Upper lobe of right lung (tissue), 1 donor: Measurements from ENCODE around the gene COPZ1. TPM values are rescaled to one million over a fixed set of nuclear protein-coding genes. Genes with fewer than 3 reads are reported as not detected.
A peak's percentile ranks its signal among the peaks of the same experiment; 100 is the strongest.

Experiments
- ATAC-seq: fragments of 200-7000 bp; cut with Tn5 transposase; one replicate; pipeline ENCODE4 v1.9.1; 2020; ENCODE audit warnings: mild to moderate bottlenecking, moderate library complexity
- DNase-seq: peaks from one replicate; pipeline ENCODE4 v3.0.0-alpha.2; 2020
- H3K27ac ChIP-seq: fragments of 200-600 bp; one replicate; pipeline ENCODE4 v1.8.0; 2022
- H3K27me3 ChIP-seq: fragments of 200-600 bp; one replicate; pipeline ENCODE4 v1.8.0; 2022; ENCODE audit warnings: mild to moderate bottlenecking
- H3K36me3 ChIP-seq: fragments of 200-600 bp; one replicate; pipeline ENCODE4 v1.8.0; 2022
- H3K4me1 ChIP-seq: fragments of 200-600 bp; one replicate; pipeline ENCODE4 v1.8.0; 2022
- H3K4me3 ChIP-seq: fragments of 200-600 bp; one replicate; pipeline ENCODE4 v1.8.0; 2022; ENCODE audit warnings: mild to moderate bottlenecking
- H3K9me3 ChIP-seq: fragments of 200-600 bp; one replicate; pipeline ENCODE4 v1.8.0; 2022
- intact Hi-C: fragments of 100-400 bp; cut with DNase I; formaldehyde crosslinking; loops from one replicate; pipeline ENCODE4 v1.11.0; 2022
- long read RNA-seq: library from polyadenylated mRNA; unstranded; transcript quantifications from one replicate; pipeline ENCODE4 v2.0.0, GENCODE V29; 2021
- total RNA-seq: library from RNA; stranded (reverse); fragmentation: NEBNext Ultra II Directional; extraction: Animal tissue kit (Norgen Biotek cat#: 25700); gene quantifications from one replicate; pipeline ENCODE4 v1.2.1, GENCODE V29; 2021
- TF ChIP-seq, protein P1 (sequence below): fragments of 200-600 bp; IDR thresholded peaks from one replicate; pipeline ENCODE4 v1.8.0; 2022; ENCODE audit warnings: antibody characterized with exemption
- donor health status: DM: no; HTN: yes; CAD: no; lungs with severe emphysema.

COPZ1 gene, protein sequence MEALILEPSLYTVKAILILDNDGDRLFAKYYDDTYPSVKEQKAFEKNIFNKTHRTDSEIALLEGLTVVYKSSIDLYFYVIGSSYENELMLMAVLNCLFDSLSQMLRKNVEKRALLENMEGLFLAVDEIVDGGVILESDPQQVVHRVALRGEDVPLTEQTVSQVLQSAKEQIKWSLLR
- total RNA-seq = 125 TPM
- long read RNA-seq, transcript COPZ1-201 (9 exons, 1,897 nt) = major isoform, 84 of 96 reads
- long read RNA-seq, partial matches to known transcripts = 3 of 96 reads
- long read RNA-seq, other reads (novel, unspliced or antisense) = 6 of 96 reads

DNA sequence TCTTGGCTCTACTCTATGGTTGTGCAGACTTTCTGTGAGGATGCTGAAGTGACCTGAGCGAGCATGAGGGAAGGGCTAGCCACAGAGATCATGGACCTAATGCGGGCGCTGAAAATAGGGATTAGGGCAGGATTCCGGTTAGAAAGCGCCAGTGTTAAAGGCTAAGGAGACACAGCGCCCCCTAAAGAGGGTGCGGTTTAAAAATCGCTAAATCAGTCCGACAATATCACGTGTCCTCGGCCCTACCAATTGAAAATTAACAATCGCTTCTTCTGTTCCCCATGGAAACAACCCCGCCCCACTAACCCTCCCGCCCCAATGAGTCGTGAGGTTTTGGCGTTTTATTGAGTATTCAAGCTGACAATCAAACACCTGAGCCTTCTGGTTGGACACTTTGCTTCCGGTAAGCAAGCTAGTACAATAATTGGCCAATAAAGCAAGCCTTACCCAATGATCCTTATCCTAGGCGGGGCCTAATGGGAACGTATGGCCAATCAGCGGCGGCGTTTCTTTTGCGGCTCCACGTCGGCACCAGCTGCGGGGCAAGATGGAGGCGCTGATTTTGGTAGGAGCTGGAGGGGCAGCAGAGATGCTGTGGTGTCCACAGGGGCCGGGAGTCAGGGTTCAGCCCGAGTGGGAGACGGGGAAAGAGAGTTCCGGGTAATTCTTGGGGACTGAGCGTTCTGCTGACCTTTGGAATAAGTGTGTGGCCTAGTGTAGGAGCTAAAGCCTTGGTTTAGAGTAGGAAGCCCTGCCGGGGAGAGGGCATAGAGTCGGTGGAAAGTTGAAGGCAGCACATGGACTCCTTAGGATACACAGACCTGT, at the start of gene COPZ1:
Gene COPZ1, plus strand, starts transcription at position 515 of the 825 bp plus-strand sequence. Its CDS starts 33 bp downstream, at position 548.
- DNase-seq = peak; percentile 95
- TF ChIP-seq, protein P1, sequence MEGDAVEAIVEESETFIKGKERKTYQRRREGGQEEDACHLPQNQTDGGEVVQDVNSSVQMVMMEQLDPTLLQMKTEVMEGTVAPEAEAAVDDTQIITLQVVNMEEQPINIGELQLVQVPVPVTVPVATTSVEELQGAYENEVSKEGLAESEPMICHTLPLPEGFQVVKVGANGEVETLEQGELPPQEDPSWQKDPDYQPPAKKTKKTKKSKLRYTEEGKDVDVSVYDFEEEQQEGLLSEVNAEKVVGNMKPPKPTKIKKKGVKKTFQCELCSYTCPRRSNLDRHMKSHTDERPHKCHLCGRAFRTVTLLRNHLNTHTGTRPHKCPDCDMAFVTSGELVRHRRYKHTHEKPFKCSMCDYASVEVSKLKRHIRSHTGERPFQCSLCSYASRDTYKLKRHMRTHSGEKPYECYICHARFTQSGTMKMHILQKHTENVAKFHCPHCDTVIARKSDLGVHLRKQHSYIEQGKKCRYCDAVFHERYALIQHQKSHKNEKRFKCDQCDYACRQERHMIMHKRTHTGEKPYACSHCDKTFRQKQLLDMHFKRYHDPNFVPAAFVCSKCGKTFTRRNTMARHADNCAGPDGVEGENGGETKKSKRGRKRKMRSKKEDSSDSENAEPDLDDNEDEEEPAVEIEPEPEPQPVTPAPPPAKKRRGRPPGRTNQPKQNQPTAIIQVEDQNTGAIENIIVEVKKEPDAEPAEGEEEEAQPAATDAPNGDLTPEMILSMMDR = peak; percentile 76
- Histone ChIP-seq H3K36me3 (no peaks in the 10 kb centered on the region), H3K4me3 (peak within 1 kb of the TSS; percentile 93), H3K9me3 (no peaks in the 10 kb centered on the region), H3K27ac (peak within 1 kb of the TSS; percentile 93), H3K4me1 (peaks cover 27% of the 10 kb centered on the region), H3K27me3 (no peaks in the 10 kb centered on the region)
- intact Hi-C loops = no loop called here
- peak; percentile 98 for ATAC-seq

DNA sequence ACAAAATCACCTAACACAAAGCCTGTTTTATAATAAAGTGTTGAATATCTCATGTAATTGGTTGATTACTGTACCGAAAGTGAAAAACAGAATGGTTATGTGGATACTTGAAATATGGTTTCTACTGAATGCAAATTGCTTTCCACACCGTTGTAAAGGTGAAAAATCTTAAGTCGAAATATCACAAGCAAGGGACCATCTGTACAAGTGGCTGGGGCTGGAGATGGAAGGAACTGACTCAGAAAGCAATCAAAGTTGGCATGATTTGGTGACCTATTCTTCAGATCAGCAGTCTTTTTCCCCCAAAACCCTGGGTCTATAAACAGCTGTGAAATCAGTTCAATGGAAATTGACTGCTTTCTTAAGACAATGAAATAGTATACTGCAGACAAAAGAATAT, 48.6 kb upstream of the COPZ1 start:
- peaks cover 17% of the 10 kb centered on the region for H3K4me1 ChIP-seq
- no peak overlapping the region for H3K27ac ChIP-seq
- no peaks in the 10 kb centered on the region for H3K9me3 ChIP-seq
- TF ChIP-seq, protein P1 = no peak
- no peak for DNase-seq
- peaks cover 13% of the 10 kb centered on the region for H3K36me3 ChIP-seq
- ATAC-seq = no peak
- intact Hi-C loops = no loop called here
- no peak overlapping the region for H3K4me3 ChIP-seq
- H3K27me3 ChIP-seq = no peaks in the 10 kb centered on the region

DNA sequence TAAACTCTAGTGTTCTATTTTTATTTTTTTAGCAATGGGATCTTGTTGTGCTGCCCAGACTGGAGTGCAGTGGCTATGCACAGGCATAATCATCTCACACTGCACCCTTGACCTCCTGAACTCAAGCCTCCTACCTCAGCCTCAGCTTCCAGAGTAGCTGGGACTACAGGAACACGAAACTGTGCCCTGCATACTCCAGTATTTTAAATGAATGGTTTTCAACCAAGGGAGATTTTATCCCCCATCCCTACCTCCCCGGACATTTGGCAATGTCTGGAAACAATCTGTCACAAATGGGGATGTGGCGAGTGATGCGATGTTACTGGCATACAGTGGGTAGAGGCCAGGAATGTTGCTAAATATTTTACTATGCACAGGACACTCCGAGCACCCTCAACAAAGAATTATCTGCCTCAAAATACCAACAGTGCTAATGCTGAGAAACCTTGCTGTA, 47.1 kb upstream of the COPZ1 start:
- Histone ChIP-seq H3K36me3 (peaks cover 23% of the 10 kb centered on the region), H3K9me3 (no peaks in the 10 kb centered on the region), H3K4me3 (peak overlapping the region; percentile 95), H3K27me3 (no peaks in the 10 kb centered on the region), H3K4me1 (peaks cover 31% of the 10 kb centered on the region), H3K27ac (peak overlapping the region; percentile 98)
- ATAC-seq = no peak
- TF ChIP-seq, protein P1 = no peak
- DNase-seq = no peak
- intact Hi-C loops = no loop called here

DNA sequence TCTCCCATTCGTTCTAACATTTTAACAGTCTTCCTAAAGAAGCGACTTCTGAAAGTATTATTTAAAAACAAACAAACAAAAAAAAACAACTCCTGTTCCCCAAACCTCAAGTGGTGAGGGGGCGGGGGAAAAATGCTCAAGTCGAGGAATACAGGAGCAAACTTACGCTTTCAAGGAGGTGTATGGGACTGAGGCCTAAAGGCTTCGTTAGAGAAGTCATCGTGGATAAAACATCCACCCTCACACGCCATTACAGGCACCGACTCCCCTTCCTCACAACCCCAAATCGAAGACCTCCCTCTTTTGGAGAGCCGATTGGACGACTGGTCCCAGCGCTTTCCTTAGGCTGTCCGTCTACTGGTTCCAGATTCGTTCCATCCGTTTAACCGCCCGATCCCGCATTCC, 45.7 kb upstream of the COPZ1 start:
- no peaks in the 10 kb centered on the region for H3K27me3 ChIP-seq

DNA sequence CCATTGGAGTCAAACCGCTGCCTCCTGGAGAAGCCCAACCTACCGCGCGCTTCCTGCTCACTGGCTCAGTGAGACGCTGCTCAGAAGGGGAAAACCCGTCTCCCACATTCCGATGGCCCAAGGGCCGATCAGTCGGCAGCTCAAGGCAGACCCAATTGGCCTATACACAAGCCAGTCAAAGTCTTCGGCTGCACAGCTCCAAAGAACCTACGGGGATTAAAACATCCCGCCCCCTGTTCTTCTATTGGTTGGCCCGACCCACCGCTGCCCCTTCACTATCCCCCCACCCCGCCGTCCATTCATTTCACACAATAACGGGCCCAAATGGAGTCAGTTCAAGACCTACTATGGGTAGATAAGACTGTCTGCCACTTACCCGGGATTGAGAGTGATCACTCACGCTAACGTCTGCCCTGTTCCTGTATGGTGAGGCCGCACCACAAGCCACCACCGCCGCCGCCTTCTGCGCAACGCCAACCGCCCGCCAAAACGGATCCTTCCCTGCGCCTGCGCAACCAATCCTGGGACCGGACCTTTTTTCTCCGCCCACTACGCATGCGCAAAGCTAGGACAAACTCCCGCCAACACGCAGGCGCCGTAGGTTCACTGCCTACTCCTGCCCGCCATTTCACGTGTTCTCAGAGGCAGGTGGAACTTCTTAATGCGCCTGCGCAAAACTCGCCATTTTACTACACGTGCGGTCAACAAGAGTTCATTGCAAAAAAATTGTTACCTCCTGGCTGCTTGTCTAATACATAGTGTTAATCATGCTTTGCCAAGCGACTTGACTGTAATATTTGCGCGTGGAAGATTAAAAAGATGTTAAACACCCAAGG, 45.1 kb upstream of the COPZ1 start, which contains the start of gene CBX5:
Gene CBX5, minus strand, starts transcription at position 491 of the 836 bp plus-strand sequence. CDS start 22,472 bp downstream, outside the sequence.
- intact Hi-C loops = no loop called here
- TF ChIP-seq, protein P1 = no peak
- Histone ChIP-seq H3K4me1 (peaks cover 50% of the 10 kb centered on the region), H3K9me3 (no peaks in the 10 kb centered on the region), H3K27me3 (no peaks in the 10 kb centered on the region), H3K4me3 (peak within 1 kb of the TSS; percentile 95), H3K36me3 (peaks cover 33% of the 10 kb centered on the region), H3K27ac (peak within 1 kb of the TSS; percentile 98)
- DNase-seq (peak; percentile 99), ATAC-seq (peak; percentile 90)

More for the DNA sequence above, 45.7 kb upstream of the COPZ1 start:
- Histone ChIP-seq H3K4me3 (peak overlapping the region; percentile 95), H3K4me1 (peaks cover 45% of the 10 kb centered on the region), H3K36me3 (peaks cover 28% of the 10 kb centered on the region), H3K27ac (peak overlapping the region; percentile 98), H3K9me3 (no peaks in the 10 kb centered on the region)
- no peak for DNase-seq
- no peak for ATAC-seq
- intact Hi-C loops = no loop called here
- TF ChIP-seq, protein P1 = no peak
